GM12873 (cell line): ENCODE results near the gene WDR91.

Source experiments
- CTCF ChIP-seq: IDR thresholded peaks from 2 replicates; pipeline ENCODE4 v1.5.1; 2012; ENCODE audit warnings: low read depth, mild to moderate bottlenecking, moderate library complexity, low read length, control low read depth; ENCODE audit not compliant: insufficient read depth; ENCODE audit errors: missing control alignments

The WDR91 gene

GRCh38 chr7:135248546-135248945 is 37.2 kb upstream of the WDR91 start:
- no peak for TF ChIP-seq CTCF

GRCh38 chr7:135247746-135248471 is 36.6 kb upstream of the WDR91 start:
- TF ChIP-seq CTCF, result no peak

- TF ChIP-seq CTCF, result no peak
Measured at GRCh38 chr7:135246191-135246825, 35.0 kb upstream of the WDR91 start.

- TF ChIP-seq CTCF, result no peak
Measured at GRCh38 chr7:135245226-135246190, 34.2 kb upstream of the WDR91 start.

- no peak for TF ChIP-seq CTCF
Measured at GRCh38 chr7:135242096-135242684, 30.9 kb upstream of the WDR91 start.

GRCh38 chr7:135240441-135240840 is 29.1 kb upstream of the WDR91 start:
- no peak for TF ChIP-seq CTCF
